Measurements from ENCODE around the gene SYCP2.
"Not testable (repeated sequence)": the region's sequence is repeated elsewhere in the genome, so short reads cannot be mapped to it uniquely, and the experiment has no call there.

Gene SYCP2

DNA sequence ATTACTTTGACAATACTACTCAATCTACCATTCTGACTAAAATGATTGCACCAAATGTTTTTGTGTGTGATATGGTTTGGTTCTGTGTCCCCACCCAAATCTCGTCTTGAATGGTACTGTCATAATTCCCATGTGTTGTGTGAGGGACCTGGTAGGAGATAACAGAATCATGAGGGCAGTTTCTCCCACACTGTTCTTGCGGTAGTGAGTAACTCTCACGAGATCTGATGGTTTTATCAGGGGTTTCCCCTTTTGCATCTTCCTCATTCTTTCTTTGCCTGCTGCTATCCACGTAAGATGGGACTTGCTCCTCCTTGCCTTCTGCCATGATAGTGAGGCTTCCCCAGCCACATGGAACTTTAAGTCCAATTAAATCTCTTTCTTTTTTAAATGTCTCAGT lies 20.8 kb downstream of the SYCP2 start:
- no peak for DNase-seq (ENCODE audit: low read depth in 4 of 4, low spot score in 1 of 4)

GRCh38 chr20:59911041-59911440 lies 22.4 kb downstream of the SYCP2 start:
- DNase-seq (ENCODE audit: low read depth in 4 of 4, low spot score in 1 of 4) = no peak

DNA sequence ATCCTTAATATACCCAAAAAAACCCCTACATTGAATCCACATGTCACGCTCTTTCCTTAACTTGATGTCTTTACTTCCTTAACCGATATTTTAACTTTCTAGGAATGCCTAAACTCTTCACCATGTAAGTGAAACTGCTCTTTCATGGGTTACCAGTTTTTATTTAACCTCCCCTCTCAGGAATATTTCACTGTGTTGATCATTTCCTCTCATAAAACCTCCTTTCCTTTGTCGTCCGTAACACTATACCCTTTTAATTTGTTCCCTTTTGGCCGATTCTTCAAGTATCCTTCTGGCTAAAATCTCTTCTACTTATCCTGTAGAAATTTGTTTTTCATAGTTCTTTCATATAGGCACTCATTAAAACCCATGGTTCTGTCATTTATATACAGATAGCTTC lies 24.6 kb downstream of the SYCP2 start:
- DNase-seq (ENCODE audit: low read depth in 4 of 4, low spot score in 1 of 4) = no peak

GRCh38 chr20:59903621-59904020 lies 29.8 kb downstream of the SYCP2 start:
- no peak for DNase-seq (ENCODE audit: low read depth in 4 of 4, low spot score in 1 of 4)

- DNase-seq (ENCODE audit: low read depth in 4 of 4, low spot score in 1 of 4) = no peak
Observed at GRCh38 chr20:59902470-59902869, 31.0 kb downstream of the SYCP2 start.

GRCh38 chr20:59895908-59896307 lies 37.5 kb downstream of the SYCP2 start:
- DNase-seq (ENCODE audit: low read depth in 4 of 4, low spot score in 1 of 4) = no peak

GRCh38 chr20:59891581-59891980 lies 41.9 kb downstream of the SYCP2 start:
- no peak for DNase-seq (ENCODE audit: low read depth in 4 of 4, low spot score in 1 of 4)

- not testable (repeated sequence) for DNase-seq (ENCODE audit: low read depth in 4 of 4, low spot score in 1 of 4)
Observed at GRCh38 chr20:59890035-59890434, 43.4 kb downstream of the SYCP2 start.

GRCh38 chr20:59888050-59888449 lies 45.4 kb downstream of the SYCP2 start:
- DNase-seq (ENCODE audit: low read depth in 4 of 4, low spot score in 1 of 4) = no peak

DNA sequence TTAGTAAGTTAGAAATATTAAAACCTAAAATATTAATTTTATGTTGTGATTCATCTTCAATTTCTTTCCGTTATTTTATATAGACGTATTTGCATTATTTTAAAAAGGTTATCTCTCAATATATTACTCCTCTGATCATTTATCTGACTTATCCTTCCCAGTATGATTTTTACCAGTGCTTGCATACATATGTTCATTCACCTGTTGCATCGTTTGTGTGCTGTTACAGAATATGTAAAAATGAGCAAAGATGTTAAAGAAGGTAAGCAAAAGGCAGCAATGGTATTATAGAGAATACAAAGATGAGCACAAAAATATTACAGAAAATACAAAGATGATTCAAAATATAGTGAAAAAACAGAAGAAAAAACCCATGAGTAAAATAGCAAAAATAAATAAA lies 48.9 kb downstream of the SYCP2 start:
- DNase-seq (ENCODE audit: low read depth in 4 of 4, low spot score in 1 of 4) = no peak

DNA sequence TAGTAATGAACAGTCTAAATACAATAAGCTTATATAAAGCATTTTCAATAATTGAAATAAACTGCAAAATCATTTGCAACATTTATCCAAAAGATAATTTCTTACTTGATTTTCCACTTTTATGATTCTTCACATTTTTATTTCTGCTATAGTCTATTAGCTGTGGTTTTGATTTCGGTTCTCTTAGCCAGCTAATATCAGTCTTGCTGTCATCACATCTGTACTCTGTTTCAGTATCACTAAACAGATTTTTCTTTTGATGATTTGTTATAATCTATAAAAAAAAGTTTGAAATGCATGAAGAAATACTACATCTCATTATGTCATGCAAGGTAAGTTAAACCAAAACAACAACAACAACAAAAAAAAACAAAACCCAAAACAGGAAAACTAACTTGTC lies 53.2 kb downstream of the SYCP2 start:
- DNase-seq (ENCODE audit: low read depth in 4 of 4, low spot score in 1 of 4) = no peak

- DNase-seq (ENCODE audit: low read depth in 4 of 4, low spot score in 1 of 4) = no peak
Observed at GRCh38 chr20:59873409-59873808, 60.0 kb downstream of the SYCP2 start.

DNA sequence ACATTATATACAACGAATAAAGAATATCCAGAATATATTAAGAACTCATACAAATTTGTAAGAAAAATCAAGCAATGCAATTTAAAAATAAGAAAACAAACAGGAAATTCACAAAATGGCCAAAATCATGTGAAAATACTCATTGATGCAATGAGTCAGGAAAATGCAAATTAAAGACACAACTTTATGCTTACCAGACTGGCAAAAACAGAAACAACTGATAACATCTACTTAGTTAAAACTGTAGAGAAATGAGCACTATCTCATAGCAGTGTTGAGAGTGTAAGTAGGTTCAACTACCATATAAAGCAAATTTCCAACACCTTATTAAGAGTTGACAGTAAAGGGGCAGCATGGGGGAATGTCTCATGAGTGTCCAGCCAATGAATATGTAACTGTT lies 62.3 kb downstream of the SYCP2 start:
- no peak for DNase-seq (ENCODE audit: low read depth in 4 of 4, low spot score in 1 of 4)

DNA sequence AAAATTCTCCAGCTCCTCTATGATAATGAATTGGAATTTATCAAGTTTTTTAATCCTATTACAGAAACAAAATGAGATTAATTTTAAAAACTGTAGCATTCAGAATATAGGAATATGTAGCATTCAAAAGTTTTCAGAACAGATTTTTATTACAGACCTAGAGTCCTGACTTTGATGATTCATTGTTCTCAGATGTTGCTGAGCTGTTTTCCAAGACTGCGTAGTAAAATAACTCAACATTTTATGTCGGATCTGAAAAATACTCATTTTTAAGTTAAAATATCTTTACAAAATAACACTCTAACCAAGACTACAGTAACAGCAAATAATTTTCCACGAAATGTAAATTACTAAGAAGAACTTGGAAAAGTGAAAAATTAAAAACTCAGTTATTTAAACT lies 67.1 kb downstream of the SYCP2 start:
- no peak for DNase-seq (ENCODE audit: low read depth in 4 of 4, low spot score in 1 of 4)

DNA sequence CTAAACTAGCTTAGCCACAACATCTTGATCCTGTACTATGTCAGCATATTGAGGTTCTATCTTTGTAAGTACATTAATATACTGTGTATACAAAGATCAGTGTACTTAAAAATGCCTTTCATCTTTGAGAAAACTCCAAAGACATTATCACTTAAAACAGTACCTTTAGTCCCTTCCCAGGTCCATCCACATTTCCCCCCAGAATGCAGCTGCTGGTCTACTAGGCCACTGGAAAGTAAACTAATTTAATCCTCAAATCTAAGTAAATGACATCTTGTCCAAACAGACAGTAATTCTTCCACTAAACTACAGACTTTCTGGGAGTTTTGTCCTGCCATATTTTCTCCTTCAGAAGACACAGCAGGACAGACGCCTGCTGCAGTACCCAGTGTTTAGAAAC lies 68.7 kb downstream of the SYCP2 start:
- no peak for DNase-seq (ENCODE audit: low read depth in 4 of 4, low spot score in 1 of 4)

DNA sequence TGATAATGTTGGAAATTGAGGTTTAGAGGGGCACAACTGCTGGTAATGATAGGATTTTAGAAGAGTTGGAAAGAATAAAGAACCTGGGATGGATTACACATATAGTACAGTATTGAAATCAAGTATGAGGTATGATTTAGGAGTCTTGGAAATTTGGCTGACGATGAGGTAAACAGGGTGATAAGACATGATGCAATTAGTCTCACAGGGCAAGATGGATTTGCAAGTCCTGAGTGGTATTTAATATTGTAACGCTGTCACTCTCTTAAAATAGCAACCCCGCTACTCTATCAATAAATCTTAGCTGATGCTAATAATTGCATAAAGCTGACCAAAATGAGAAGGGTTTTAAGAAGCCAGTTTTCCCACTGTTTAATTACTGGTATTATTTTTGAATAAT lies 70.4 kb downstream of the SYCP2 start:
- no peak for DNase-seq (ENCODE audit: low read depth in 4 of 4, low spot score in 1 of 4)

DNA sequence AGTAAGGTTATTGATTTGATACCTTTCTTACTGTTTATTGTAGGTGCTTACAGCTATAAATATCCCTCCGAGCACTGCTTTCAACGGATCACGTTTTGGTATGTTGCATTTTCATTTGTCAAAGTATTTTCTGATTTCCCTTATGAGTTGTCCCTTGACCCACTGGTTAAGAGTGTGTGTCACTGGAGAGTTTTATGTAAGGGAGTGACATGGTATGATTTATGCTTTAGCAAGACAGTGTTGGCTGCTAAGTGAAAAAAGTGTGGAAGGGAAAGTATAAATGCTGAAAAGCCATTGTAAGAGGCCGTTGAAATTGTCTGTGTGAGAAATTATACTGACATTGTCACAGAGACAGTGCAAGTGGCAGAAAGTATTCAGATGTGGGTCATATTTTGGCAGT lies 72.0 kb downstream of the SYCP2 start:
- no peak for DNase-seq (ENCODE audit: low read depth in 4 of 4, low spot score in 1 of 4)

GRCh38 chr20:59858425-59858824 lies 75.0 kb downstream of the SYCP2 start:
- no peak for DNase-seq (ENCODE audit: low read depth in 4 of 4, low spot score in 1 of 4)

DNA sequence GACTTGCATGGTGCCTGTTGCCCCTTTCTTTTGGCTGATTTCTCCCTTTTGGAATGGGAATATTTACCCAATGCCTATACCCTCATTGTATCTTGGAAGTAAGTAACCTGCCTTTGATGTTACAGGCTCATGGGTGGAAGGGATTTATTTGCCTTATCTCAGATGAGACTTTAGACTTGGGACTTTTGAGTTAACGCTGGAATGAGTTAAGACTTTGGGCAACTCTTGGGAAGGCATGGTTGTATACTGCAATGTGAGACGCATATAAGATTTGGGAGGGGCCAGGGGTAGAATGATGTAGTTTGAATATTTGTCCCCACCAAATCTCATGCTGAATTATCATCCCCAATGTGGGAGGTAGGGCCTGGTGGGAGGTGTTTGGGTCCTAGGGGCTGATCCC lies 75.5 kb downstream of the SYCP2 start:
- no peak for DNase-seq (ENCODE audit: low read depth in 4 of 4, low spot score in 1 of 4)

DNA sequence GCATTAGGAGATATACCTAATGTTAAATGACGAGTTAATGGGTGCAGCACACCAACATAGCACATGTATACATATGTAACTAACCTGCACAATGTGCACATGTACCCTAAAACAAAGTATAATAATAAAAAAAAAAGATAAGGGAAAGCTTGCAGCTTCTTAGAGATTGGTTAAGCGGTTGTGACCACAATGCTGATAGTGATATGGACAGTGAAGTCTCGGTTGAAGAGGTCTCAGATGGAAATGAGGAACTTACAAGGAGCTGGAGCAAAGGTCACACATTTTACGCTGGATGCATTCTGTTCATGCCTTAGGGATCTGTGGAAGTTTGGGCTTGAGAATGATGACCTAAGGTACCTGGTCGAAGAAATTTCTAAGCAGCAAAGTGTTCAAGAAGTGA lies 76.5 kb downstream of the SYCP2 start:
- DNase-seq (ENCODE audit: low read depth in 4 of 4, low spot score in 1 of 4) = not testable (repeated sequence)

- DNase-seq (ENCODE audit: low read depth in 4 of 4, low spot score in 1 of 4) = not testable (repeated sequence)
Observed at GRCh38 chr20:59856526-59856925, 76.9 kb downstream of the SYCP2 start.

DNA sequence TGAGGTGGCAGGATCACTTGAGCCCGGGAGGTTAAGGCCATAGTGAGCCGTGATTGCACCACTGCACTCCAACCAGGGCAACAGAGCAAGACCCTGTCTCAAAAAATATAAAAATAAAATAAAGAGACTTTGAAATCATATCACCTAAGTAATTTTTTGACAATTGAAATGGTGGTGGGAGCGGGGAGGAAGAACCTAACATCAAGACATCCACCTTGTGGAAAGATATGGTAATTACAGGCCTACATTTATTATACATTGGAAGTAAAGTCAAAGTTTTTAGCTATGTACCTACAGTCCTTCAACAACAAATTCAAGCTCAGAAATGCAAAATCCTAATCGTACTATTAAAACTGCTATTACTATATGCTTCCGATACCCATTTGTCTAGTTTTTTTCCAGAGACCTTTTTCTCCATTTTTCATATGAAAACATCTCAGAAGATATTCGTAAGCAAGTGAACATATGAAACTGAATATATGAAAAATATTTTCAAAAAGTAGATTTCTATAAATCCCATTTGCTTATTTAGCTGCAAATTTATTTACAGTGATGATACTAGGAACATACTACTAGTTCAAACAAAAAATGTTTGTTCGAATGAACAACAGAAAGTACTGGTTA lies 83.3 kb downstream of the SYCP2 start:
- DNase-seq (ENCODE audit: low read depth in 4 of 4, low spot score in 1 of 4) = no peak

DNA sequence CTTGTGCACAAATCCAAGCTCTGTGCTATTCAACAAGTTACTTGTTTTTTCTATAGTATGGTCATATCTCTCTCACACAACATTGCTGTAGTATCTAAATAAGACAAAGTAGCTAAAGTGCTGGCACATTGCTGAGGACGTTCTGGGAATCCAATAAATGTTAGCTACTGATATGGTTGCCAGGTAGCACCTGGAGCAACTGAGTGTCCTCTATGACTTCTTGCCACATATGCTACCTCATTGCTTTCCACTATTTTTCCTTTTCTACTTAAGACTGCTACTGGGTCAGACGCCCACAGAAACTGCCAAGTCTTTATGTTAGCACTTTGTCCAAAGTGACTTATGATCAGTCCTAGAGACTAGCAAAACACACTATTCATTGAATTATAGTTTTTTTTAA lies 85.3 kb downstream of the SYCP2 start:
- no peak for DNase-seq (ENCODE audit: low read depth in 4 of 4, low spot score in 1 of 4)

DNA sequence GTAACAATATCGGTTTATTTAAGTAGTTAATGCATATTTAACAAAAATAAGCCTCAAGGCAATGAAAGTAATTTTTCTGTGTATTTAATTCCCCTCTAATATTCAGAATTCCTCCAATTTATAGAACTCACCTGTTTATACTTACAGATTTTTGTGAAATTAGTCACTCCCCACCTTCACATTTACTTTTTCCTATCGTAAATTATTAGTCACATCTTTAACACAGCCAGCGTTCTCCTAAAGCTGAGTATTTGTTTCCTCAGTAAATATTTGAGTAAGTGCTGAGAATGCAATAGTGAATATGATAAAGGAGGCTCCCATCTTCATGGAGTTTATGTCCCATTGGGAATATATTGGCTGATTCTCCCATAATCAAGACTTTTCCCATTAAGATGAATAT lies 88.0 kb downstream of the SYCP2 start:
- no peak for DNase-seq (ENCODE audit: low read depth in 4 of 4, low spot score in 1 of 4)
